MCF 10A (cell line): ENCODE measurements around the gene GPR137B. TPM values are rescaled to one million over a fixed set of nuclear protein-coding genes. Genes with fewer than 3 reads are reported as not detected.

ENCODE experiments used
- BruUV-seq: library from RNA; stranded (reverse); fragments of 400-500 nt; replicated peaks from 2 replicates; lab custom pipeline; 2021; lab: Mats Ljungman, UMichigan
- CTCF ChIA-PET: fragments of 300-600 bp; sonication (Branson Sonifier 250); formaldehyde crosslinking; extraction: SDS; loops from one replicate; lab custom pipeline; 2021; ENCODE audit warnings: antibody characterized with exemption, inconsistent platforms; lab: Yijun Ruan, JAX
- POLR2A ChIA-PET: fragments of 300-600, 350-650 bp; sonication (Branson Sonifier 250); formaldehyde crosslinking; extraction: SDS; loops from one replicate; lab custom pipeline; 2020; ENCODE audit warnings: antibody characterized with exemption, inconsistent platforms; lab: Yijun Ruan, JAX
- DNase-seq: peaks from one replicate; pipeline ENCODE4 v3.0.0-alpha.2; 2018; ENCODE audit not compliant: unreplicated experiment
- H3K27ac Mint-ChIP-seq: one replicate; pipeline ENCODE4 v1.8.0; 2022; ENCODE audit warnings: mild to moderate bottlenecking, low read depth, mixed read lengths; ENCODE audit not compliant: unreplicated experiment
- H3K27me3 Mint-ChIP-seq: one replicate; pipeline ENCODE4 v1.8.0; 2022; ENCODE audit warnings: mixed read lengths; ENCODE audit not compliant: insufficient read depth, unreplicated experiment
- H3K36me3 Mint-ChIP-seq: one replicate; pipeline ENCODE4 v1.8.0; 2022; ENCODE audit warnings: mild to moderate bottlenecking, moderate library complexity, mixed read lengths; ENCODE audit not compliant: insufficient read depth, unreplicated experiment
- H3K4me1 Mint-ChIP-seq: one replicate; pipeline ENCODE4 v1.8.0; 2022; ENCODE audit warnings: mixed read lengths; ENCODE audit not compliant: insufficient read depth, unreplicated experiment
- H3K4me3 Mint-ChIP-seq: one replicate; pipeline ENCODE4 v1.8.0; 2022; ENCODE audit warnings: mild to moderate bottlenecking, moderate library complexity, mixed read lengths; ENCODE audit not compliant: unreplicated experiment
- H3K9me3 Mint-ChIP-seq: one replicate; pipeline ENCODE4 v1.8.0; 2022; ENCODE audit warnings: mixed read lengths; ENCODE audit not compliant: unreplicated experiment
- CTCF ChIP-seq: fragments of 200-600 bp; IDR thresholded peaks from one replicate; pipeline ENCODE4 v1.8.0; 2022; ENCODE audit warnings: antibody characterized with exemption, mild to moderate bottlenecking; ENCODE audit not compliant: unreplicated experiment
- intact Hi-C: fragments of 100-400 bp; cut with micrococcal nuclease; formaldehyde crosslinking; loops from 2 replicates; pipeline ENCODE4 v1.14.1; 2022
- total RNA-seq: library from RNA; stranded (reverse); gene quantifications from 2 replicates; pipeline ENCODE4 v1.2.3, GENCODE V29; 2022

The GPR137B gene
- total RNA-seq, 1 experiment from 2014 or later: 8.4 TPM

- H3K9me3 Mint-ChIP-seq: no peaks in the 10 kb centered on the region
- no peak for TF ChIP-seq CTCF
- ChIA-PET POLR2A (interaction anchor here (0.8 kb wide), 1 partner anchor 34 kb away, joined by 3 read pairs; no protein-coding TSS in a partner anchor), CTCF (interaction anchor here (0.5 to 0.8 kb wide), 3 partner anchors 14 to 585 kb away, joined by 3 to 4 read pairs (median 3); no protein-coding TSS in a partner anchor)
- H3K27ac Mint-ChIP-seq: no peak overlapping the region
- no peak for DNase-seq
- H3K4me3 Mint-ChIP-seq: no peak overlapping the region
- no TSS peak for BruUV-seq
- no peaks in the 10 kb centered on the region for H3K27me3 Mint-ChIP-seq
- intact Hi-C loops: no loop called here
- peaks cover 7% of the 10 kb centered on the region for H3K4me1 Mint-ChIP-seq
- no peaks in the 10 kb centered on the region for H3K36me3 Mint-ChIP-seq
Observed at GRCh38 chr1:236173174-236173767, 30.9 kb downstream of the GPR137B start.

GRCh38 chr1:236175642-236176336 lies 33.5 kb downstream of the GPR137B start:
- POLR2A ChIA-PET: no interaction called here
- intact Hi-C loops: no loop called here
- BruUV-seq: no TSS peak
- H3K27ac Mint-ChIP-seq: no peak overlapping the region
- no peaks in the 10 kb centered on the region for H3K4me1 Mint-ChIP-seq
- H3K36me3 Mint-ChIP-seq: no peaks in the 10 kb centered on the region
- H3K27me3 Mint-ChIP-seq: no peaks in the 10 kb centered on the region
- CTCF ChIA-PET: interaction anchor here (0.5 kb wide), 1 partner anchor 1231 kb away, joined by 3 read pairs; no protein-coding TSS in a partner anchor
- DNase-seq: no peak
- H3K4me3 Mint-ChIP-seq: no peak overlapping the region
- TF ChIP-seq CTCF: no peak
- no peaks in the 10 kb centered on the region for H3K9me3 Mint-ChIP-seq

GRCh38 chr1:236176337-236177336 lies 34.3 kb downstream of the GPR137B start:
- ChIA-PET CTCF (interaction anchor here (0.5 kb wide), 1 partner anchor 1231 kb away, joined by 3 read pairs; no protein-coding TSS in a partner anchor), POLR2A (interaction anchor here (0.5 kb wide), 2 partner anchors 58 to 111 kb away, joined by 3 to 4 read pairs; no protein-coding TSS in a partner anchor)
- no peak overlapping the region for H3K4me3 Mint-ChIP-seq
- H3K27ac Mint-ChIP-seq: no peak overlapping the region
- TF ChIP-seq CTCF: no peak
- BruUV-seq: no TSS peak
- peaks cover 5% of the 10 kb centered on the region for H3K4me1 Mint-ChIP-seq
- intact Hi-C loops: no loop called here
- H3K9me3 Mint-ChIP-seq: no peaks in the 10 kb centered on the region
- H3K27me3 Mint-ChIP-seq: no peaks in the 10 kb centered on the region
- H3K36me3 Mint-ChIP-seq: peaks cover 6% of the 10 kb centered on the region
- DNase-seq: no peak
